Measurements from ENCODE around the gene ZBP1.

Gene ZBP1

DNA sequence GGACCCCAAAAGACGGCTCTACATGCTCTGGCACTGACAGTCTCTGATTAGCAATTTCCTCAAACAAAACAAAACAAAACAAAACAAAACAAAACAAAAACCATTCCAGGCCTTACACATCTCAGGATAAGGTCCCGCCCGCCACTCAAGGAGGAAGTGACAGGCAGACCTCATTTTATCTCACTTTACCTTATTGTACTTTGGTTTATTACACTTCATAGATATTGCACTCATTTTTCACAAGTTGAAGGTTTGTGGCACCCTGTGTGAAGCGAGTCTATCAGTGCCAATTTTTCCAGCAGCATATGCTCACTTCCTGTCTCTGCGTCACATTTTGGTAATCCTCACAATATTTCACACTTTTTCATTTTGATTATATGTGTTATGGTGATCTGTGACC lies 15.2 kb downstream of the ZBP1 start:
- TF ChIP-seq, protein P1, sequence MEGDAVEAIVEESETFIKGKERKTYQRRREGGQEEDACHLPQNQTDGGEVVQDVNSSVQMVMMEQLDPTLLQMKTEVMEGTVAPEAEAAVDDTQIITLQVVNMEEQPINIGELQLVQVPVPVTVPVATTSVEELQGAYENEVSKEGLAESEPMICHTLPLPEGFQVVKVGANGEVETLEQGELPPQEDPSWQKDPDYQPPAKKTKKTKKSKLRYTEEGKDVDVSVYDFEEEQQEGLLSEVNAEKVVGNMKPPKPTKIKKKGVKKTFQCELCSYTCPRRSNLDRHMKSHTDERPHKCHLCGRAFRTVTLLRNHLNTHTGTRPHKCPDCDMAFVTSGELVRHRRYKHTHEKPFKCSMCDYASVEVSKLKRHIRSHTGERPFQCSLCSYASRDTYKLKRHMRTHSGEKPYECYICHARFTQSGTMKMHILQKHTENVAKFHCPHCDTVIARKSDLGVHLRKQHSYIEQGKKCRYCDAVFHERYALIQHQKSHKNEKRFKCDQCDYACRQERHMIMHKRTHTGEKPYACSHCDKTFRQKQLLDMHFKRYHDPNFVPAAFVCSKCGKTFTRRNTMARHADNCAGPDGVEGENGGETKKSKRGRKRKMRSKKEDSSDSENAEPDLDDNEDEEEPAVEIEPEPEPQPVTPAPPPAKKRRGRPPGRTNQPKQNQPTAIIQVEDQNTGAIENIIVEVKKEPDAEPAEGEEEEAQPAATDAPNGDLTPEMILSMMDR (IDR thresholded peaks at IDR 0.05; ENCODE audit: low read depth, low read length), result no peak
- no peak overlapping the region for H3K4me3 ChIP-seq (ENCODE audit: low read depth, low read length)
- in situ Hi-C loops (cut with HindIII; ENCODE audit: low sequenced_read_pairs), result no loop called here
- no peak for DNase-seq (ENCODE audit: low read depth, low spot score)

DNA sequence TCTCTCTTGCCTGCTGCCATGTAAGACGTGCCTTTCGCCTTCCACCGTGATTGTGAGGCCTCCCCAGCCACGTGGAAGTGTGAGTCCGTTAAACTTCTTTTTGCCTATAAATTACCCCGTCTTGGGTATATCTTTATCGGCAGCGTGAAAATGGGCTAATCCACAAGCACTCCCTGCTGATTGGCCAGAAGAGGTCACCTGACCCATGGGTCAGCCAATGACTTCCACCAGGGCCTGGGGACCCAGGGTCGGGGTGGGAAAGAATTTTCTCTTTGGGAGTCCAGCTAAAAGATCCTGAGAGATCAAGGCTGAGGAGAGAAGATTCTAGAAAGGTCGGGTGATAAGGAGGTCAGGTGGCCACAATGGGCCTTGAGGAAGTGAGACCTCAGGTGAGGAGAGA lies 17.1 kb downstream of the ZBP1 start:
- H3K4me3 ChIP-seq (ENCODE audit: low read depth, low read length), result no peak overlapping the region
- DNase-seq (ENCODE audit: low read depth, low spot score), result no peak
- in situ Hi-C loops (cut with HindIII; ENCODE audit: low sequenced_read_pairs), result no loop called here
- TF ChIP-seq, protein P1 (IDR thresholded peaks at IDR 0.05; ENCODE audit: low read depth, low read length), result no peak

DNA sequence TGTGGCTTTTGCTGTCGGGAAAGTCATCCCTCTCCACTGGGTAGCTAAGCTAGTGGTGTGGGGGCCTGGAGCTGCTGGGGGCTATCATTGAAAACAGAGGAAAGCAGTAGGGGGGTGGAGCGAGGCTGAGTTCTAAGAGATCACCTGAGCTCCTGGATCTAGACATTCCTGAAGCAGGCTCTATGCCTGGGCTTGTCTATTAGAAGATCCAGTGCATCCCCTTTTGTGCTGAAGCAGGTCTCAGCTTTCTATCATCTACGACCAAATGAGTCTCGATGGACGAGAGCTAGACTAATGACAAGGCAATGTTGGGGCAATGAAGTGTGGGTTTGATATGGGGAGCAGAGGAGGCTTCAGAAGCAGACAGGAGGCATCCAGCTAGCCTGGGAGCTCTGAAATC lies 18.5 kb downstream of the ZBP1 start:
- TF ChIP-seq, protein P1 (IDR thresholded peaks at IDR 0.05; ENCODE audit: low read depth, low read length), result no peak
- no peak overlapping the region for H3K4me3 ChIP-seq (ENCODE audit: low read depth, low read length)
- DNase-seq (ENCODE audit: low read depth, low spot score), result no peak
- in situ Hi-C loops (cut with HindIII; ENCODE audit: low sequenced_read_pairs), result no loop called here

DNA sequence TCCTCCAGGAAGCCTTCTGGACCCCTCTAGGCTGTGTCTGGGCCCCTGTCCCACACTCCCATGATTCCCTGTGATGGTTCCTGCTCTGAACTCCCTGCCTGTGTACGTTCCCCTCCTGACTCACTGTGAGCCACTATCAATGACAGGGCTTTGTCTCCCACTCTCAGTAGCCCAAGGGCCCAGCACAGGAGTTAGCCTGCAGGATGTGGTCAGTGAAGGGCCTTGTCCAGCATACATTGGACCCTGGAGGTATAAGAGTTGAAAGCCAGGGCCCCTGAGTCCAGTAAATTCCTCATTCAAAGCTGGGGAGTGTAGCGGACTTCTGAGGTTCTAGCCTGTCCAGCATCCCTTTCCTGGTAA lies 19.0 kb downstream of the ZBP1 start:
- no peak overlapping the region for H3K4me3 ChIP-seq (ENCODE audit: low read depth, low read length)
- in situ Hi-C loops (cut with HindIII; ENCODE audit: low sequenced_read_pairs), result no loop called here
- TF ChIP-seq, protein P1 (IDR thresholded peaks at IDR 0.05; ENCODE audit: low read depth, low read length), result no peak
- no peak for DNase-seq (ENCODE audit: low read depth, low spot score)

DNA sequence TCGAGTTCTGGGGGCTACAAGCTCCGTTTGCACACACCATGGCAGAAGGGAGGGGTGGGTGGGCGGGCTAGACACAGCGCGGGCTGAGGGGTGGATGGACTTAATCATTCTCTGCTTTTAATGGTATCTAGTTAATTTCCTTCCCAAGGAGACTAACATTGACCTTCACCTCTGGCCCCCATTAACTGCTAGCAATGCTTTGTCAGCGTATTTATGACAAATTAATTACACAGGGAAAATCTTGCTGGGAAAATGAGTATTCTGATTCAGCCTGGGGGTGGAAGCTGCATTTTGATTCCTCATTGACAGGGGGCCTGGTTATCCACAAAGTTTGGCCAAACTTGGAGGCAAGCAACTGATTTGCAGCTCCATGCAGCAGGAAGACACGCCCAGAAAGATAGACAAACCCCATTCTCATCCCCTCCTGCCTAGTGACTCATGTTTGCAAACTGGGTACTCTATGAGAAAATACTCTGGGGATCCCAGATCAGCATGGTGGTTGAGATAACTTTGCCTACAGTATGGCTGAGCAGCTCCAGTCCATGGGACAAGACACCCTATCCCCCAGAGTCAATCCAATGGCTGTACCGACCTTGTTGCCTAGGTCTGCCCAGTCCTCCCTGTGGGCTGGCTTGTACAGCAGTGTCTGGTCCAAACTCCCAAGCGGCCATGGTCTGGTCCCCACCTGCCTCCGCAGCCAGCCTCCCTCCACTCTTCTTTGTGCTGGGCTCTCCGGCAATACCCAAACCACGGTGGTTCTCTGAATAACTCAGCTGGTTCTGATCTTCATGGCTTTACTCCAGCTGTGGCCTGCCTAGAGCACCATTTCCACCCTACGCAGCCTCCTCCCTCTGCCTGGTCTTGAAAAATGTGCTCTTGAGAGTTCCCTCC lies 19.7 kb downstream of the ZBP1 start:
- TF ChIP-seq, protein P1 (IDR thresholded peaks at IDR 0.05; ENCODE audit: low read depth, low read length), result no peak
- no peak for DNase-seq (ENCODE audit: low read depth, low spot score)
- in situ Hi-C loops (cut with HindIII; ENCODE audit: low sequenced_read_pairs), result no loop called here
- H3K4me3 ChIP-seq (ENCODE audit: low read depth, low read length), result no peak overlapping the region

DNA sequence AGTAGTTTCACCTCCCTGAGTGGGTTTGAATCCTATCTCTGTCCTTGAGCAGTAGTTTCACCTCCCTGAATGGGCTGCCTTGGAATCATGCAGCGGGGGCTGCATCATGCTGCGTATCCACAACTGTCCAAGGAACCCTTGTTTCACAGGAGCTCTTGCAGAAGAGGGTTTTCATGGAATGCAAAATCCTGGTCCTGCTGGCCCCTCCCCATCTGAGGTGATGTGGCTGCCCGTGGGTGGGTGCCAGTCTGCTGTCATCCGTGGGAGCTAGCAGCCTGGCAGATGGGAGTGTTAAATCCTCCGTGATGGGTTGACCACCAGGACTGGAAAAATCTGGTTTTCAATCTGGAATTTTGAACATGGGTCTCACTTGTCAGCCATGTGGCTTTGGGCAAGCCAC lies 21.7 kb downstream of the ZBP1 start:
- TF ChIP-seq, protein P1 (IDR thresholded peaks at IDR 0.05; ENCODE audit: low read depth, low read length), result no peak
- H3K4me3 ChIP-seq (ENCODE audit: low read depth, low read length), result no peak overlapping the region
- in situ Hi-C loops (cut with HindIII; ENCODE audit: low sequenced_read_pairs), result no loop called here
- DNase-seq (ENCODE audit: low read depth, low spot score), result no peak

Data from astrocyte of the spinal cord (primary cell).